ENCODE results near the gene MCEE. TPM values are rescaled to one million over a fixed set of nuclear protein-coding genes. Genes with fewer than 3 reads are reported as not detected.

The MCEE gene
- total and polyA plus RNA-seq, 7 donors: 10.9 to 27.4 (median 16.3) TPM

- TF ChIP-seq CTCF (IDR thresholded peaks at IDR 0.05): no peak
- ATAC-seq: no peak
- intact Hi-C loops (cut with DNase I): loop anchor here in 1 of 2 donors (5.0 kb wide), 1 partner anchor 54 kb away; no protein-coding TSS in a partner anchor
- H3K4me3 ChIP-seq: no peak overlapping the region
- WGBS, 3 donors: 93 to 98% (median 98%) methylated on average over 8 of the region's 8 CpGs
- H3K9me3 ChIP-seq: no peaks in the 10 kb centered on the region
- DNase-seq: no peak
- H3K4me1 ChIP-seq: peaks cover 15% of the 10 kb centered on the region
- H3K27me3 ChIP-seq (ENCODE audit: insufficient read depth in 3 of 3, low read length in 2 of 3): no peaks in the 10 kb centered on the region
- H3K36me3 ChIP-seq (ENCODE audit: insufficient read depth in 1 of 2, low read depth in 1 of 2): peaks cover 6 to 77% of the 10 kb centered on the region in 2 donors
- no peak overlapping the region for H3K27ac ChIP-seq
Measured at GRCh38 chr2:71073475-71073874, 56.6 kb downstream of the MCEE start.

- ATAC-seq (no peak), DNase-seq (no peak)
- no peaks in the 10 kb centered on the region for H3K9me3 ChIP-seq
- H3K27ac ChIP-seq: no peak overlapping the region
- intact Hi-C loops (cut with DNase I): loop anchor here in 1 of 2 donors (5.0 kb wide), 1 partner anchor 55 kb away; no protein-coding TSS in a partner anchor
- no peak for TF ChIP-seq CTCF (IDR thresholded peaks at IDR 0.05)
- H3K27me3 ChIP-seq (ENCODE audit: insufficient read depth in 3 of 3, low read length in 2 of 3): no peaks in the 10 kb centered on the region
- peaks cover 15% of the 10 kb centered on the region for H3K4me1 ChIP-seq
- H3K4me3 ChIP-seq: no peak overlapping the region
- WGBS, 3 donors: 94 to 97% (median 96%) methylated on average over 4 of the region's 4 CpGs
- peaks cover 6 to 68% of the 10 kb centered on the region in 2 donors for H3K36me3 ChIP-seq (ENCODE audit: insufficient read depth in 1 of 2, low read depth in 1 of 2)
Measured at GRCh38 chr2:71072492-71072891, 57.5 kb downstream of the MCEE start.

GRCh38 chr2:71071681-71072398, 58.2 kb downstream of the MCEE start:
- intact Hi-C loops (cut with DNase I): loop anchor here in 1 of 2 donors (5.0 kb wide), 1 partner anchor 55 kb away; no protein-coding TSS in a partner anchor
- H3K4me3 ChIP-seq: no peak overlapping the region
- H3K27ac ChIP-seq: no peak overlapping the region
- H3K9me3 ChIP-seq: no peaks in the 10 kb centered on the region
- H3K4me1 ChIP-seq: peaks cover 21% of the 10 kb centered on the region
- 75 to 83% (median 80%) methylated on average over 14 of the region's 14 CpGs for WGBS, 3 donors
- ATAC-seq: no peak
- H3K36me3 ChIP-seq (ENCODE audit: insufficient read depth in 1 of 2, low read depth in 1 of 2): peaks cover 6 to 61% of the 10 kb centered on the region in 2 donors
- TF ChIP-seq CTCF (IDR thresholded peaks at IDR 0.05): no peak
- no peak for DNase-seq
- H3K27me3 ChIP-seq (ENCODE audit: insufficient read depth in 3 of 3, low read length in 2 of 3): no peaks in the 10 kb centered on the region

- no peak for TF ChIP-seq CTCF (IDR thresholded peaks at IDR 0.05)
- no peak overlapping the region for H3K27ac ChIP-seq
- H3K9me3 ChIP-seq: no peaks in the 10 kb centered on the region
- H3K36me3 ChIP-seq (ENCODE audit: insufficient read depth in 1 of 2, low read depth in 1 of 2): peaks cover 6 to 48% of the 10 kb centered on the region in 2 donors
- WGBS, 3 donors: 55 to 59% (median 56%) methylated on average over 10 of the region's 10 CpGs
- no peak for DNase-seq
- no peak for ATAC-seq
- peaks cover 21% of the 10 kb centered on the region for H3K4me1 ChIP-seq
- peak overlapping the region; percentile 78 for H3K4me3 ChIP-seq
- H3K27me3 ChIP-seq (ENCODE audit: insufficient read depth in 3 of 3, low read length in 2 of 3): no peaks in the 10 kb centered on the region
- intact Hi-C loops (cut with DNase I): loop anchor here in 1 of 2 donors (5.0 kb wide), 1 partner anchor 57 kb away; no protein-coding TSS in a partner anchor
Measured at GRCh38 chr2:71070294-71071093, 59.5 kb downstream of the MCEE start.

All from psoas muscle (tissue), 8 donors.